Measurements from ENCODE around the gene DNHD1. TPM values are rescaled to one million over a fixed set of nuclear protein-coding genes. Genes with fewer than 3 reads are reported as not detected.

DNHD1 gene
- total and polyA plus RNA-seq, 2 of the 8 experiments (the other 6 are each of a cell fraction or from before 2014, with no cell fraction given) = 5.0 to 6.8 TPM

DNA sequence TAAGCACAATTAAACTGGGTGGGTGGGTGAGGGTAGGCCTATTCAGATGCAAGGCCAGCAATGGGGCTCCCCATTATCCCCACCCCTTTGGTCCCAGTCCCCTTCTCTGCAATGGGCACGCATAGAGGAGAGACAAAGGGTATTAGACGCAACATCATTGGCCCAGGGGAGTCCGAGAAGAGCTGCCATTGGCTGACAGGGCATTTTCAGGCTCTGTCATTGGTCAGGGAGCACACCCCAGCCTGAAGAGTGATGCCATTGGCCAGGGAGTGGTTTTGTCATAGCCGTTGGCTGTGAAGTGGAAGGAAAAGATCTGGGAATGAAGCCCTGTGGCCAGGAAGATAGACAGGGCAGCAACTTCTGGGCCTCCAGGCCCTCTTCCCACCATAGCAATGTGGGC, 20.5 kb upstream of the DNHD1 start:
- WGBS, 2 experiments (ENCODE audit: extremely low coverage in 1 of 2, insufficient coverage in 1 of 2, insufficient read length in 1 of 2, insufficient replicate concordance in 2 of 2, low coverage in 1 of 2, low lambda C conversion rate in 2 of 2, missing lambda C conversion rate in 1 of 2) = 88% methylated on average over 4 of the region's 4 CpGs; no CpG with 5 or more reads in 1 of the 2 experiments
- FAIRE-seq (no peak), DNase-seq (ENCODE audit: low read depth in 1 of 2, low spot score in 2 of 2) (no peak)
- Histone ChIP-seq H3K4me3 (ENCODE audit: extremely low read depth in 1 of 4, insufficient read depth in 2 of 4, low read depth in 3 of 4, low read length in 4 of 4) (no peak overlapping the region), H3K14ac (ENCODE audit: insufficient read length) (no peak overlapping the region), H3K23ac (ENCODE audit: insufficient read length) (no peak overlapping the region), H3K79me2 (ENCODE audit: control insufficient read depth in 1 of 2, insufficient read depth in 2 of 2, low read length in 2 of 2) (peaks cover 6 to 18% of the 10 kb centered on the region in 2 experiments), H3K27ac (ENCODE audit: low read depth, low read length) (0 out of 2 replicates have a peak overlapping the region, but pooled peaks have one; percentile 29), H3K9me3 (ENCODE audit: insufficient read depth in 2 of 2, low read depth in 1 of 2, low read length in 1 of 2) (no peaks in the 10 kb centered on the region), H3K27me3 (replicated peaks in 1 of 4; ENCODE audit: control insufficient read depth in 3 of 4, extremely low read depth in 1 of 4, insufficient read depth in 3 of 4, low read length in 3 of 4) (no peaks in the 10 kb centered on the region; a peak in 1 of 7 replicates), H2BK15ac (ENCODE audit: low read length) (no peak overlapping the region), H3K4me1 (replicated peaks in 1 of 4; ENCODE audit: control insufficient read depth in 3 of 4, insufficient read depth in 4 of 4, low read length in 3 of 4) (peaks cover 8 to 24% (median 11%) of the 10 kb centered on the region in 4 experiments), H2AK5ac (ENCODE audit: low read depth, low read length) (no peak overlapping the region), H2BK12ac (ENCODE audit: low read depth, low read length) (no peak overlapping the region), H2BK120ac (replicated peaks; ENCODE audit: low read depth, low read length) (no peak overlapping the region), H2BK20ac (ENCODE audit: low read length) (no peak overlapping the region), H3K79me1 (ENCODE audit: low read depth, low read length) (peaks cover 9% of the 10 kb centered on the region), H4K91ac (replicated peaks; ENCODE audit: insufficient read length, low read length) (no peak overlapping the region), H3K9ac (replicated peaks in 1 of 4; ENCODE audit: extremely low read depth in 1 of 4, low read depth in 3 of 4, low read length in 3 of 4) (no peak overlapping the region), H3K4ac (replicated peaks; ENCODE audit: insufficient read length, low read depth, low read length) (no peak overlapping the region), H2AFZ (ENCODE audit: low read length) (no peak overlapping the region), H3K4me2 (ENCODE audit: insufficient read depth in 1 of 2, low read depth in 2 of 2, low read length in 2 of 2) (no peak overlapping the region), H4K5ac (ENCODE audit: insufficient read length, low read depth, low read length) (no peak overlapping the region), H4K8ac (ENCODE audit: extremely low read depth, insufficient read depth, low read length) (no peak overlapping the region), H3K56ac (replicated peaks; ENCODE audit: insufficient read length, low read depth, low read length) (no peak overlapping the region), H4K20me1 (replicated peaks in 1 of 2; ENCODE audit: control insufficient read depth in 1 of 2, insufficient read depth in 2 of 2, low read length in 2 of 2) (peaks cover 1 to 6% of the 10 kb centered on the region in 2 experiments), H3K36me3 (ENCODE audit: control insufficient read depth in 2 of 4, insufficient read depth in 4 of 4, low read length in 3 of 4) (peaks cover 13 to 34% (median 24%) of the 10 kb centered on the region in 4 experiments), H3K18ac (ENCODE audit: extremely low read depth, low read length) (no peak overlapping the region), H3K23me2 (ENCODE audit: low read depth, low read length) (peaks cover 15% of the 10 kb centered on the region), H2BK5ac (ENCODE audit: low read depth, low read length) (no peak overlapping the region)
- ChIA-PET POLR2A (ENCODE audit: partially characterized antibody) (interaction anchor here (1.1 to 3.1 kb wide), 12 partner anchors 8 to 204 kb away, joined by 3 to 13 read pairs (median 5); partner anchors contain the start of genes DNHD1 and TAF10), CTCF (ENCODE audit: partially characterized antibody) (interaction anchor here (0.5 to 7.0 kb wide), 21 partner anchors 9 to 216 kb away, joined by 3 to 69 read pairs (median 7); partner anchors contain the start of genes DNHD1, HPX, RRP8 and SMPD1)
- TF ChIP-seq SP1 (IDR thresholded peaks at IDR 0.05; ENCODE audit: low read depth, low read length) (peak; percentile 72), CBX5 (IDR thresholded peaks at IDR 0.05; ENCODE audit: low read depth, low read length) (no peak), CHD1 (IDR thresholded peaks at IDR 0.05; ENCODE audit: low read depth, low read length) (no peak)

Measured in H1 (cell line).